AG04449 (cell line): ENCODE measurements around the gene CCSER2.

ENCODE experiments used
- CTCF ChIA-PET: fragments of 350-600 bp; formaldehyde crosslinking; extraction: SDS; loops from one replicate; lab custom pipeline; 2021; ENCODE audit warnings: antibody characterized with exemption; lab: Yijun Ruan, JAX
- POLR2A ChIA-PET: fragments of 400-600, 350-600 bp; formaldehyde crosslinking; extraction: SDS; loops from one replicate; lab custom pipeline; 2020; ENCODE audit warnings: antibody characterized with exemption, inconsistent platforms; lab: Yijun Ruan, JAX
- DNase-seq: peaks from one replicate; pipeline ENCODE4 v3.0.0-alpha.2; 2010; ENCODE audit warnings: low read depth, low spot score
- H3K4me3 ChIP-seq: 2 replicates; pipeline ENCODE4 v1.5.1; 2011; ENCODE audit warnings: low read depth, mild to moderate bottlenecking, control low read depth, low read length
- CTCF ChIP-seq: IDR thresholded peaks from one replicate; pipeline ENCODE4 v1.5.1; 2011; ENCODE audit warnings: mild to moderate bottlenecking, moderate library complexity, low read length, control low read depth, inconsistent platforms; ENCODE audit not compliant: insufficient read depth; ENCODE audit errors: missing control alignments

The CCSER2 gene

GRCh38 chr10:84368828-84369227, 40.4 kb downstream of the CCSER2 start:
- H3K4me3 ChIP-seq, result no peak overlapping the region
- TF ChIP-seq CTCF, result no peak
- DNase-seq, result no peak
- CTCF ChIA-PET, result interaction anchor here (0.7 to 8.9 kb wide), 4 partner anchors 16 to 169 kb away, joined by 3 to 283 read pairs (median 44); no protein-coding TSS in a partner anchor
- POLR2A ChIA-PET, result no interaction called here

- POLR2A ChIA-PET, result no interaction called here
- DNase-seq, result no peak
- CTCF ChIA-PET, result interaction anchor here (7.7 to 8.9 kb wide), 2 partner anchors 105 to 168 kb away, joined by 82 to 283 read pairs; no protein-coding TSS in a partner anchor
- no peak overlapping the region for H3K4me3 ChIP-seq
- no peak for TF ChIP-seq CTCF
Observed at GRCh38 chr10:84370283-84370682, 41.9 kb downstream of the CCSER2 start.

- DNase-seq, result no peak
- no peak overlapping the region for H3K4me3 ChIP-seq
- ChIA-PET CTCF (interaction anchor here (1.5 to 8.9 kb wide), 3 partner anchors 20 to 166 kb away, joined by 5 to 283 read pairs (median 82); no protein-coding TSS in a partner anchor), POLR2A (no interaction called here)
- TF ChIP-seq CTCF, result no peak
Observed at GRCh38 chr10:84371944-84372343, 43.6 kb downstream of the CCSER2 start.

GRCh38 chr10:84373000-84373399, 44.6 kb downstream of the CCSER2 start:
- TF ChIP-seq CTCF, result no peak
- no peak for DNase-seq
- H3K4me3 ChIP-seq, result no peak overlapping the region
- ChIA-PET POLR2A (no interaction called here), CTCF (interaction anchor here (1.0 to 8.9 kb wide), 10 partner anchors 9 to 165 kb away, joined by 3 to 283 read pairs (median 5); no protein-coding TSS in a partner anchor)

- POLR2A ChIA-PET, result no interaction called here
- no peak for TF ChIP-seq CTCF
- no peak overlapping the region for H3K4me3 ChIP-seq
- no peak for DNase-seq
- CTCF ChIA-PET, result interaction anchor here (0.9 to 8.9 kb wide), 20 partner anchors 8 to 164 kb away, joined by 3 to 283 read pairs (median 4); no protein-coding TSS in a partner anchor
Observed at GRCh38 chr10:84374455-84374854, 46.1 kb downstream of the CCSER2 start.

GRCh38 chr10:84375011-84375410, 46.6 kb downstream of the CCSER2 start:
- H3K4me3 ChIP-seq, result no peak overlapping the region
- peak; percentile 65 for TF ChIP-seq CTCF
- CTCF ChIA-PET, result interaction anchor here (0.7 to 8.9 kb wide), 20 partner anchors 9 to 163 kb away, joined by 3 to 283 read pairs (median 4); no protein-coding TSS in a partner anchor
- POLR2A ChIA-PET, result no interaction called here
- peak; percentile 19 for DNase-seq
